ENCODE data around the gene MOV10L1.

MOV10L1 gene

GRCh38 chr22:50138041-50138440, 48.2 kb downstream of the MOV10L1 start:
- no peaks in the 10 kb centered on the region for H3K79me2 ChIP-seq (ENCODE audit: low read length)
- no peak overlapping the region for H3K9ac ChIP-seq (ENCODE audit: low read length)
- H2AFZ ChIP-seq (ENCODE audit: low read length), result no peak overlapping the region
- no peaks in the 10 kb centered on the region for H3K9me3 ChIP-seq (replicated peaks; ENCODE audit: insufficient read depth, low read length)
- TF ChIP-seq EZH2phosphoT487 (IDR thresholded peaks at IDR 0.05; ENCODE audit: low read length), result no peak
- TF ChIP-seq CTCF (IDR thresholded peaks at IDR 0.05; ENCODE audit: low read length), result no peak
- TF ChIP-seq EZH2 (optimal IDR thresholded peaks at IDR 0.05; ENCODE audit: low read depth, low read length), result no peak
- no peaks in the 10 kb centered on the region for H3K36me3 ChIP-seq (replicated peaks; ENCODE audit: insufficient read depth, low read length)
- peaks cover 13% of the 10 kb centered on the region; the same call in 1 of the 2 replicates for H3F3A ChIP-seq (ENCODE audit: insufficient read depth, low read length)
- no peak overlapping the region for H3K27ac ChIP-seq (ENCODE audit: low read length)
- H3K27me3 ChIP-seq (replicated peaks; ENCODE audit: insufficient read depth, low read length), result peaks cover 3% of the 10 kb centered on the region; the same call in 1 of the 2 replicates
- H3K9me2 ChIP-seq (replicated peaks; ENCODE audit: insufficient read depth, low read length), result no peaks in the 10 kb centered on the region
- no peak for DNase-seq
- peaks cover 15% of the 10 kb centered on the region for H3K4me1 ChIP-seq (ENCODE audit: low read length)
- H4K20me1 ChIP-seq (ENCODE audit: insufficient read depth, low read length), result no peaks in the 10 kb centered on the region
- no peak overlapping the region for H3K4me3 ChIP-seq (ENCODE audit: low read length)
- no peak overlapping the region for H3K4me2 ChIP-seq (ENCODE audit: low read depth, low read length)

- Histone ChIP-seq H3K9ac (ENCODE audit: low read length) (no peak overlapping the region), H4K20me1 (ENCODE audit: insufficient read depth, low read length) (no peaks in the 10 kb centered on the region), H3K79me2 (ENCODE audit: low read length) (no peaks in the 10 kb centered on the region), H3F3A (ENCODE audit: insufficient read depth, low read length) (peaks cover 13% of the 10 kb centered on the region; the same call in 1 of the 2 replicates), H3K4me3 (ENCODE audit: low read length) (no peak overlapping the region), H3K27me3 (replicated peaks; ENCODE audit: insufficient read depth, low read length) (0 out of 2 replicates have a peak, but pooled peaks cover 3% of the 10 kb centered on the region), H3K27ac (ENCODE audit: low read length) (peak overlapping the region; percentile 61; the same call in 1 of the 2 replicates), H3K4me2 (ENCODE audit: low read depth, low read length) (peak overlapping the region; percentile 35; the same call in 1 of the 2 replicates), H3K4me1 (ENCODE audit: low read length) (peaks cover 15% of the 10 kb centered on the region), H3K9me3 (replicated peaks; ENCODE audit: insufficient read depth, low read length) (no peaks in the 10 kb centered on the region), H3K9me2 (replicated peaks; ENCODE audit: insufficient read depth, low read length) (no peaks in the 10 kb centered on the region), H3K36me3 (replicated peaks; ENCODE audit: insufficient read depth, low read length) (no peaks in the 10 kb centered on the region), H2AFZ (ENCODE audit: low read length) (no peak overlapping the region)
- TF ChIP-seq EZH2 (optimal IDR thresholded peaks at IDR 0.05; ENCODE audit: low read depth, low read length), result no peak
- no peak for TF ChIP-seq EZH2phosphoT487 (IDR thresholded peaks at IDR 0.05; ENCODE audit: low read length)
- TF ChIP-seq CTCF (IDR thresholded peaks at IDR 0.05; ENCODE audit: low read length), result no peak
- DNase-seq, result no peak
Observed at GRCh38 chr22:50138988-50139387, 49.2 kb downstream of the MOV10L1 start.

GRCh38 chr22:50139843-50140415, 50.1 kb downstream of the MOV10L1 start:
- Histone ChIP-seq H3K9me2 (replicated peaks; ENCODE audit: insufficient read depth, low read length) (no peaks in the 10 kb centered on the region), H3K27me3 (replicated peaks; ENCODE audit: insufficient read depth, low read length) (no peaks in the 10 kb centered on the region), H3K4me1 (ENCODE audit: low read length) (peaks cover 15% of the 10 kb centered on the region), H3K4me3 (ENCODE audit: low read length) (peak overlapping the region; percentile 4; the same call in 1 of the 2 replicates), H3K4me2 (ENCODE audit: low read depth, low read length) (peak overlapping the region; percentile 35), H3K36me3 (replicated peaks; ENCODE audit: insufficient read depth, low read length) (no peaks in the 10 kb centered on the region), H3K79me2 (ENCODE audit: low read length) (no peaks in the 10 kb centered on the region), H4K20me1 (ENCODE audit: insufficient read depth, low read length) (no peaks in the 10 kb centered on the region), H3K9ac (ENCODE audit: low read length) (no peak overlapping the region), H3F3A (ENCODE audit: insufficient read depth, low read length) (peaks cover 13% of the 10 kb centered on the region; the same call in 1 of the 2 replicates), H2AFZ (ENCODE audit: low read length) (peak overlapping the region; percentile 14; the same call in 1 of the 2 replicates), H3K9me3 (replicated peaks; ENCODE audit: insufficient read depth, low read length) (no peaks in the 10 kb centered on the region), H3K27ac (ENCODE audit: low read length) (peak overlapping the region; percentile 61)
- TF ChIP-seq EZH2 (optimal IDR thresholded peaks at IDR 0.05; ENCODE audit: low read depth, low read length) (no peak), CTCF (IDR thresholded peaks at IDR 0.05; ENCODE audit: low read length) (no peak), EZH2phosphoT487 (IDR thresholded peaks at IDR 0.05; ENCODE audit: low read length) (no peak)
- peak; percentile 91 for DNase-seq

Data from MM.1S (cell line).